Adrenal gland (tissue), 12 donors: ENCODE measurements around the gene RBM17. TPM values are rescaled to one million over a fixed set of nuclear protein-coding genes. Genes with fewer than 3 reads are reported as not detected.
A peak's percentile ranks its signal among the peaks of the same experiment; 100 is the strongest.
"Not testable (repeated sequence)": the region's sequence is repeated elsewhere in the genome, so short reads cannot be mapped to it uniquely, and the experiment has no call there.

Experiments
- DNase-seq, 7 donors: peaks; one replicate each; pipeline ENCODE4 v3.0.0-alpha.2; 2019 to 2020
- H3K27ac ChIP-seq, 5 donors: fragments of 200-600 bp; sonication (generic) in 4 of 5; 1 replicate in 3 of 5; 2 replicates in 2 of 5; pipeline versions ENCODE4 v1.5.1 to v1.8.0; 2016 to 2020; ENCODE audit warnings: mild to moderate bottlenecking in 1 of 5
- H3K27me3 ChIP-seq: fragments of 200-600 bp; 2 replicates; pipeline ENCODE4 v1.8.0; 2021
- H3K36me3 ChIP-seq, 2 donors: fragments of 200-600 bp; replicated peaks in 1 of 2; 1 replicate in 1 of 2; 2 replicates in 1 of 2; pipeline versions ENCODE4 v1.5.1 to v1.8.0; 2018 to 2022
- H3K4me1 ChIP-seq, 2 donors: fragments of 200-600 bp; replicated peaks in 1 of 2; 1 replicate in 1 of 2; 2 replicates in 1 of 2; pipeline versions ENCODE4 v1.5.1 to v1.8.0; 2018 to 2021
- H3K4me3 ChIP-seq, 4 donors: fragments of 200-600 bp; sonication (generic) in 3 of 4; one replicate each; pipeline ENCODE4 v1.5.1; 2016 to 2018
- H3K9me3 ChIP-seq, 3 donors: fragments of 200-600 bp; sonication (generic) in 1 of 3; replicated peaks in 1 of 3; 1 replicate in 2 of 3; 2 replicates in 1 of 3; pipeline versions ENCODE4 v1.5.1 to v1.8.0; 2016 to 2021
- CTCF ChIP-seq, 6 experiments: fragments of 450-650 bp in 4 of 6; fragments of 200-600 bp in 2 of 6; sonication (generic) in 1 of 6; IDR thresholded peaks; 1 replicate in 5 of 6; 2 replicates in 1 of 6; pipeline versions ENCODE4 v1.5.1 to v1.8.0; 2016 to 2021; ENCODE audit warnings: antibody characterized with exemption in 6 of 6, mild to moderate bottlenecking in 2 of 6, moderate library complexity in 1 of 6
- POLR2A ChIP-seq, 2 donors: fragments of 450-650 bp; IDR thresholded peaks; one replicate each; pipeline ENCODE4 v1.6.1; 2017; ENCODE audit warnings: antibody characterized with exemption in 2 of 2, mild to moderate bottlenecking in 2 of 2, moderate library complexity in 1 of 2
- WGBS, 4 donors: extraction: QIAGEN DNeasy Blood & Tissue Kit in 2 of 4; methylation state at CpG; one replicate each; pipeline versions ENCODE4 v1.1.5 to v1.1.7; 2013 to 2017; 5-methylcytosine and 5-hydroxymethylcytosine counted together
- intact Hi-C, 2 donors: fragments of 100-400 bp; cut with DNase I; formaldehyde crosslinking; loops; one replicate each; pipeline versions ENCODE4 v1.14.1 to v1.15.0; 2022 to 2023
- polyA plus RNA-seq, 3 donors: library from polyadenylated mRNA; stranded (reverse); fragments of 200-250 nt in 2 of 3; fragments of 350-450 nt in 1 of 3; fragmentation: Illumina TruSeq in 1 of 3; extraction: RNeasy Lipid Tissue Mini Kit (QIAGEN cat#74804) in 1 of 3; gene quantifications; one replicate each; pipeline ENCODE4 v1.2.3, GENCODE V29; 2013 to 2014
- total RNA-seq, 9 donors: library from RNA; depleted of rRNA in 4 of 9; stranded (reverse); fragments of >200 nt in 4 of 9; fragments of 120-200 nt in 1 of 9; fragmentation: NEBNext Ultra II Directional in 1 of 9; extraction: Animal tissue kit (Norgen Biotek cat#: 25700) in 1 of 9; gene quantifications; one replicate each; pipeline versions ENCODE4 v1.1.0 to v1.2.4, GENCODE V29; 2013 to 2023
- donor health status: healthy with polysubstance abuse.
- donor health status: Bipolar disorder and iron deficiency.
- donor health status: DM: yes; HTN: yes; CAD: no.
- donor health status: DM: no; HTN: no; CAD: no.
- donor health status: DM: no; HTN: no; CAD: no.
- donor health status: DM: yes; HTN: yes; CAD: no.

RBM17 gene
- total and polyA plus RNA-seq, 12 donors, result 31.9 to 123 (median 66.0) TPM

GRCh38 chr10:6121146-6121545, 32.3 kb downstream of the RBM17 start:
- DNase-seq, result no peak
- peaks cover 0 to 8% of the 10 kb centered on the region in 2 donors for H3K36me3 ChIP-seq
- 75 to 81% (median 77%) methylated on average over 10 to 11 of the region's 11 CpGs for WGBS, 4 donors
- H3K27ac ChIP-seq, result no peak overlapping the region
- TF ChIP-seq CTCF (IDR thresholded peaks at IDR 0.05) (no peak), POLR2A (IDR thresholded peaks at IDR 0.05) (no peak)
- no peaks in the 10 kb centered on the region for H3K9me3 ChIP-seq
- H3K4me1 ChIP-seq, result peaks cover 4 to 21% of the 10 kb centered on the region in 2 donors
- no peaks in the 10 kb centered on the region for H3K27me3 ChIP-seq
- intact Hi-C loops, result no loop called here
- no peak overlapping the region for H3K4me3 ChIP-seq

- Histone ChIP-seq H3K4me3 (no peak overlapping the region), H3K36me3 (no peaks in the 10 kb centered on the region), H3K4me1 (peaks cover 12 to 27% of the 10 kb centered on the region in 2 donors), H3K9me3 (no peaks in the 10 kb centered on the region), H3K27ac (no peak overlapping the region), H3K27me3 (no peaks in the 10 kb centered on the region)
- 75 to 83% (median 79%) methylated on average over 5 of the region's 5 CpGs for WGBS, 4 donors
- intact Hi-C loops, result no loop called here
- TF ChIP-seq POLR2A (IDR thresholded peaks at IDR 0.05), result no peak
- TF ChIP-seq CTCF (IDR thresholded peaks at IDR 0.05), result no peak
- DNase-seq, result no peak
These were observed 34.7 kb downstream of the RBM17 start for GRCh38 chr10:6123532-6123931.

GRCh38 chr10:6124666-6125065, 35.8 kb downstream of the RBM17 start:
- peak overlapping the region in 1 of 4 donors; percentile 15 for H3K4me3 ChIP-seq
- intact Hi-C loops, result no loop called here
- H3K9me3 ChIP-seq, result no peaks in the 10 kb centered on the region
- TF ChIP-seq CTCF (IDR thresholded peaks at IDR 0.05) (no peak), POLR2A (IDR thresholded peaks at IDR 0.05) (no peak)
- peaks cover 12 to 35% of the 10 kb centered on the region in 2 donors for H3K4me1 ChIP-seq
- H3K36me3 ChIP-seq, result no peaks in the 10 kb centered on the region
- 47 to 65% (median 57%) methylated on average over 9 of the region's 9 CpGs for WGBS, 4 donors
- peak overlapping the region in 1 of 5 donors; percentile 44 for H3K27ac ChIP-seq
- peak in 2 of 7 donors; percentile 32 to 55 for DNase-seq
- H3K27me3 ChIP-seq, result no peaks in the 10 kb centered on the region

GRCh38 chr10:6127461-6127860, 38.6 kb downstream of the RBM17 start:
- intact Hi-C loops, H3K27ac ChIP-seq, H3K36me3 ChIP-seq: not testable (repeated sequence)

GRCh38 chr10:6128087-6128486, 39.3 kb downstream of the RBM17 start:
- TF ChIP-seq CTCF (IDR thresholded peaks at IDR 0.05), result no peak
- no peak for TF ChIP-seq POLR2A (IDR thresholded peaks at IDR 0.05)
- 88 to 94% (median 93%) methylated on average over 4 to 8 of the region's 8 CpGs for WGBS, 4 donors
- Histone ChIP-seq H3K4me3 (no peak overlapping the region), H3K4me1 (peaks cover 12 to 35% of the 10 kb centered on the region in 2 donors), H3K9me3 (no peaks in the 10 kb centered on the region), H3K36me3 (no peaks in the 10 kb centered on the region), H3K27ac (peak overlapping the region in 1 of 5 donors; percentile 57), H3K27me3 (no peaks in the 10 kb centered on the region)
- peak in 1 of 7 donors; percentile 43 for DNase-seq
- intact Hi-C loops, result no loop called here

More at GRCh38 chr10:6127461-6127860, 38.6 kb downstream of the RBM17 start:
- DNase-seq, H3K27me3 ChIP-seq, H3K9me3 ChIP-seq, H3K4me3 ChIP-seq: not testable (repeated sequence)
- peaks cover 12 to 35% of the 10 kb centered on the region in 2 donors for H3K4me1 ChIP-seq
